GM18502 (cell line): ENCODE results near the gene KIF3A.

Experiments used
- ATAC-seq: cut with Tn5 transposase; IDR thresholded peaks from one replicate; pipeline ENCODE4 v1.9.1; 2021; ENCODE audit warnings: mild to moderate bottlenecking; ENCODE audit not compliant: unreplicated experiment, poor library complexity

KIF3A gene

DNA sequence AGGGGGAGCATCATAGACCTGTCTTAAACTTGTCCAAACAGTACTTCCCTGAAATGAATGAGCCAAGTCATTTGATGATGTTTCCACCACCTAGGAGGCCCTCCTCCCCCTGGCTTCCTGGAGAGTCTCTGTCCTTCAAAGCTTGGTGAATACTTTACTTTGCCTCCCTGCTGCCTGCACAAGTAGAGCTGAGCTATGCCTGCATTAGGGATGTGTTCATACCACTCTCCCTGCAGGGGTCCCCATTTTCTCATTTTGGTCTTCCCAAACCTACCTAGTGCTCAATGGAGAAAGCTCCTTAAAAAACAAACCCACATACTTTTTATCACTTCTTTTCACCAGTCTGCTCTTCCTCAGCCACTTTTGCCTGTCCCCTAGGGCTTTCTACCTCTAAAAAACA lies 17.6 kb upstream of the KIF3A start:
- no peak for ATAC-seq

- no peak for ATAC-seq
Observed at GRCh38 chr5:132754111-132754510, 16.8 kb upstream of the KIF3A start.

- ATAC-seq = no peak
Observed at GRCh38 chr5:132753135-132753987, 16.0 kb upstream of the KIF3A start.

DNA sequence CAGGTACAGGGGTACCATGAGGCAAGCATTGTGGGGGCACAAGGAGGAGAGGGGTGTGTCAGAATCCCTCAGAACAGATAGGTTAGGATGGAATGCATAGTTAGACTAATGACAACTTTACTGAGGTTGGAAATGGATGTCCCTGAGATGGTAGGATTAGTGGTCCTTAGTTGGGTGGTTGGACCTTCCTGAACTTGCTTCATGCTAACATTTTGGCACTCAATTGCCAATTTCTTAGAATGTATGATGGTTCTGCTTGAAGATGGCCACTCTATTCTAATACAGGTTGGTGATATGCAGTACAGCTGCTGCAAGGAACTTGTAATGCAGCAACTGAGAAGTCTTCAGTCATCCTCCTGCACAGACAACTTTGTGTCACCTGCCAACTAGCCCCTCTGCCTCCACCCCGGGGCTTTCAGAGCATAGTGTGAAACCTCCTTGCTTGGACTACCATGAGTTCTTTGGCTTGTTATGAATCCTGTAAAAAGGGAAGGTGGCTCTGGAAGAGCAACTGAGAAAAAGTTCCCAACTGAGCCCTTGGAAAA lies 15.3 kb upstream of the KIF3A start:
- no peak for ATAC-seq

GRCh38 chr5:132751971-132752580 lies 14.7 kb upstream of the KIF3A start:
- no peak for ATAC-seq

GRCh38 chr5:132751444-132751843 lies 14.1 kb upstream of the KIF3A start:
- ATAC-seq = peak; percentile 45

DNA sequence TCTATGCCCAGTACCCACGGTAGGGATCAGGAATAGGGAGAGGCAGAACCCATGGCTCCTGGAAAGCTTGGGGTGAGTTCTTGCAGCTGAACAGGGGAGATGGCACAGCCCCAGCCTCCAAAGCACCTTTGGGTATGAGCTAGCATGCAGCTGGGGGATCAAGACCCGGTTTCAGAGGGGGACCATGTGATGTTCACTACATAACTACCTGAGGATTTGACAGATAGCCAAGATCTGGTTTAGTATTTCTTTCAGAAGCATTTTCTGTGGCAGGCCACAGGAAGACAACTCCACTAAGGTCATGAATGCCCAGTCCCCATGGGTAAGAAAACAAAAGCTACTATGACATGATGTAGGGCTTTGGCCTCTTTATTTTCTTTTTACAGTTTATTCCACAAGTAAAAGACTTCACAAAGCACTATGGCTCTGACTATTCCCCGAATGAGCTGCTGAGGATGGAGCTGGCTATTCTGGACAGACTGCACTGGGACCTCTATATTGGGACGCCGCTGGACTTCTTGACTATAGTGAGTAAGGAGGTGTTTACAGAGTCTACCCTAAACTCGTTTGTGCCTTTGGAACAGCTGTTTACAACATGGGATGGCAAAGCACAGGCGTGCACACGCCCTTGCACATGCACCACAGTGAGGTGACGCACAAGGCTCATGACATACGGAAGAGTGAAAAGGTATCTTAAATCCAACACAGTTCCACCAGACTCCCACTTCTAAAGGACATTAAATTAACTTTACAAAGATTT lies 13.3 kb upstream of the KIF3A start:
- ATAC-seq = peak; percentile 39

DNA sequence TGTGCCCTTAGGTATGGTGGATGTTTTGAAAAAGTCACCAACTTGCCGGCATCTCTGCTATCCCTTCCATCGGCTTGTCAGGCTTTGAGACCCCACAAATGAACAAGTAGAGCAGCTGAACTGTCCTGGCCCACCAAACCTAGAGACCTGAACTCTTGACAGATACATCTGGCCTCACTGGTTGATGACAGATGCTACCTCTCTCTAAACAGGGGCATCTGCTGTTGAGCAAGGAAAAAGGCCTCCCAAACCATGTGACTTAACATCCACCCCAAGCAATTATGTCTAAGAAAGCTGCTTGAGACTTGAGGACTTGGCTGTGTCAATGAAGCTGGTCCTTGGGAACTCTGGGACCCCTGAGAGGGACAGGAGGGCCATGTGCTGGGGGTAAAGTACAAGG lies 12.2 kb upstream of the KIF3A start:
- no peak for ATAC-seq

GRCh38 chr5:132748522-132749000 lies 11.2 kb upstream of the KIF3A start:
- ATAC-seq = no peak

GRCh38 chr5:132747616-132748440 lies 10.5 kb upstream of the KIF3A start:
- no peak for ATAC-seq

GRCh38 chr5:132746954-132747615 lies 9.7 kb upstream of the KIF3A start, which contains the start of gene CCNI2:
CCNI2 (plus strand) TSS chr5:132747426; CDS start chr5:132747496, 70 bp downstream.
- peak; percentile 47 for ATAC-seq

DNA sequence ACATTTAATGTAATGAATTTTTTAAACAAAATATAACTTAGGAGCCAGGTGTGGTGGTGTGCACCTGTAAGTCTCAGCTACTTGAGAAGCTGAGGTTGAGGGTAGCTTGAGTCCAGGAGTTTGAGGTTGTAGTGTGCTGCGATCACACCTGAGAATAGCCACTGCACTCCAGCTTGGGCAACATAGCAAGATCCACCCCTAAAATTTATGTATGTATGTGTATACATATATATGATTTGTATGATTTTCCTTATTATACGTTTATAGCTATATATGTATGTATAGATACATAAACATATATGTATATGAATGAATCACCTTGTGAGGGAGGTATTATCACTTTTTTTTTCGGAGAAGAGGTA lies 9.2 kb upstream of the KIF3A start:
- ATAC-seq = no peak

GRCh38 chr5:132744659-132745058 lies 7.3 kb upstream of the KIF3A start:
- no peak for ATAC-seq

DNA sequence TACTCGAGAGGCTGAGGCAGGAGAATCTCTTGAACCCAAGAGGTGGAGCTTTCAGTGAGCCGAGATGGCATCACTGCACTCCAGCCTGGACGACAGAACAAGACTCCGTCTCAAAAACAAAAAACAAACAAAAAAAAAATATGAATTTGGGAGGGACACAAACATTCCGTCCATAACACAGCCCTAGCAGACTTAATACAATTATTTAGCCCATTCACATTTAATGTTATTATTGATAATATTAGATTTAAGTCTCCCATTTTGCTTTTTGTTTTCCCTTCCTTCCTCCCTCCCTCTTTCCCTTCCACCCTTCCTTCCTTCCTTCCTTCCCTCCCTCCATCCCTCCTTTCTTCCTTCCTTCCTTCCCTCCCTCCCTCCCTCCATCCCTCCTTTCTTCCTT lies 5.3 kb upstream of the KIF3A start:
- ATAC-seq = no peak

GRCh38 chr5:132742158-132742557 lies 4.8 kb upstream of the KIF3A start:
- no peak for ATAC-seq

GRCh38 chr5:132739232-132739631 lies 1.9 kb upstream of the KIF3A start:
- no peak for ATAC-seq

GRCh38 chr5:132737982-132738681 lies 786 bp upstream of the KIF3A start:
- ATAC-seq = no peak

DNA sequence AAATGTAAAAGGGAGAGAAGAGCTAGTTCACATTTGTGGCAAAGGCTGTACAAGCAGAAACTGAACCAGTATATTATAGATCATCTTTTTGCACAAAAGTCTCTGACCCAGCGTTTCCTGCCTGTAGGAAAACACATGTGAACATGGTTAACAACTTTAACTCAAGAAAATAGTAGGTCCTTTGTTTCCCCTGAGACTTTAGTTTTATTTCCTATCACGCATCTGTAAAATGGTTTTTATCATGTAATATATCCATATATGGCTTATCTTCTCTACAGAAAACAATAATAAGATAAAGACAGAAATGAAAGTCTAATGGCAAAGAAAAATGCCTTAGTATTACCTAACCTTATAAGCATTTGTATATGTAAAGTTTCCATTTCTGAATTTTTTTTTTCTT lies 2.7 kb downstream of the KIF3A start:
- ATAC-seq = no peak
